Placental pericyte (primary cell): ENCODE results near the gene IGDCC3. TPM values are rescaled to one million over a fixed set of nuclear protein-coding genes. Genes with fewer than 3 reads are reported as not detected.

Experiments used
- small RNA-seq: library from RNA; depleted of rRNA; stranded (forward); fragments of <200 nt; gene quantifications from one replicate; pipeline ENCODE3, GENCODE V24; 2012; ENCODE audit warnings: low replicate concordance
- total RNA-seq: library from RNA; depleted of rRNA; stranded (reverse); fragments of >200 nt; gene quantifications from 2 replicates; pipeline ENCODE4 v1.2.3, GENCODE V29; 2012

Gene IGDCC3
- total RNA-seq: not detected in 2 replicates

DNA sequence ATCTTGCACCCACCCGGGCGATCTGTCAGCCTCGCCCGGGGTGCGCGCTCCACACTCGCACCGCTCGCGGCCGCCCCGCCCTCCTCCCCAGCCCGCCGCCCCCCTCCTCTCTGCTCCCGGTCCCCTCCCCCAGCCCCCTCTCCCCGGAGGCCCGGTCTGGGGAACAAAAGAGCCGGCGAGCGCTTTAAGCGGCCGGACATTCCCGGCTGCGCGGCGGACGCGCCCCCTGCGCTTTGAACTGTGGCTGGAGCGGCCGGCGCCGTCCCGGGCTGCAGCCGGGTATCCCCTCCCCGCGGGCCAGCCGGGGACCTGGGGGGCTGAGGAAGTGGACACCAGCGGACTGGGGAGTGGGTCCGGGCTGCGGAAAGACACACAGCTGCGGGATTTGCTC lies at the start of gene IGDCC3:
TSS of gene IGDCC3 (minus strand) at position 27 of the 391 bp plus-strand sequence. CDS start 214 bp downstream, outside the sequence.

DNA sequence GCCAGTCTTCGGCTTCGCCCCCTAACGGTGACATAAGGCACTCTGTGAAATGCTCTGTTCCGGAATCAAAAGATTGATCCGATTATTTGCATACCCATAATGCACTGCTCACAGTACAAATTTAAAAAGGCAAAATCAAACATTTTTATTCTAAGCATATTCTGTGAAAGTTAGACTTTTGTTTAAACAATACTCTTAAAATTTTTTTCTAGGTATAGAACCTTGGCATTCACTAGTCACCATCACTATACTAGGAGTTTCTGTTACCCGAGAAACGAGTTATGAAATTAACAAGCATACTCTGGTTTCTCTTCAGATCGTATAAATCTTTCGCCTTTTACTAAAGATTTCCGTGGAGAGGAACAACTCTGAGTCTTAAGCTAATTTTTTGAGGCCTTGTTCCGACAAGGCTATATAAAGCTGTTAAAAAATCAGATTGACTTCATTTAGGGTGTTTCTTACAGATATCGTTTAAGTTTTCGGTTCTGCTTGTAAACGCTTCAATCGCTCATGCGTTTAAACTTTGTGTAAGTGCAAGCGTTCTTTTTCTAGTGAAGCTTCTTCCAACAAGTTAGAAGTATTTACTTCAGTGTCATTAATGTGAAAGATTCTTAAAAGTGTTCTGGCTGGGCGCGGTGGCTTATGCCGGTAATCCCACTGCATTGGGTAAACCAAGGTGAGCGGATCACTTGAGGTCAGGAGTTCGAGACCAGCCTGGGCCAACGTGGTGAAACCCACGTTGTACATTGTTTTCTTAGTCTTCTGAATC lies 73.2 kb downstream of the IGDCC3 start, which contains the start of gene RNU5B-1:
TSS of gene RNU5B-1 (plus strand) at position 297 of the 769 bp plus-strand sequence.

DNA sequence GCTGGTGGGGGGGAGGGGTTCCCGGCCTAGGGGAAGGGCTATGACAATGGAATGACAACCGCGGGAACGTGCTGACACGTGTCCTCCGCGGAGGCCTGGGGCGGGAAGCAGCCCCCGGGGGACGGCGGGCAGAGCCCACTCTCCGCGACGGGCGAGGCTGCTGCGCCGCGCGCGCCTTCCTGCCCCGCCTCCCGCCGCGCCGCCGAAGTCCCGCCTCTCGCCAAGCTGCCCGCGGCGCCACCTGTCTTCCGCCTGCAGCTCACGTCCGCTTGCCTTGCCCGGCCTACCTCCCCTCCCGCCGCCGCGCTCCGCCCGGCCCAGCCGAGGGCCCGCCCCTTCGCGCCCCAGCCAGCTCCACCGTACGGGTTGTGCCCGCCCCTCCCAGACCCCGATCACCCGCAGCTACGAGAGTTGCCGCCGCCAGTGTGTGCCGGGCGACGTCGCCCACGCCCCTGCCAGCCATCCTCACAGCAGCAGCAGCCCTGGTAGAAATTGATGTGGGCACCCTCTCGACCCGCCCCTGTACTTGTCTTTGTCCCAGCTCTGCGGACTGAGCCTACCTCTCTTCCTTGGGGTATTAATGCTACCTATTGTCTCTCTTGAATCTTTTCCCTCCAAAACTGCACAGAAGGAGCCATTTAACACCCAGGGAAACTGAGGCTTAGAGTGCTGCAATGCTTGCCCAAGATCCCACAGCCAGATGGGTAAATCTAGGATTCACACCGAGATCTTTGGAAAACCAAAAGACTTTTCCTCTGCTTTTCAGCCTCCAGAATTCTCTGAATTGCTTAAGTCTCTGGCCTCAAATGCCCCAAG lies 90.9 kb downstream of the IGDCC3 start, which contains the start of gene PARP16:
TSS of gene PARP16 (minus strand) at position 180 of the 816 bp plus-strand sequence. CDS start 457 bp downstream, outside the sequence.

Small RNAs within 50 kb of the gene (small RNA-seq; reads per million reads assigned to genes)
- gene RNU5A-1 (580 reads per million, percentile 99 among the genes with 10 or more reads in this experiment), gene RNU5B-1 (799 reads per million, percentile 99 among the genes with 10 or more reads in this experiment), gene SNORA24B (50.8 reads per million, percentile 98 among the genes with 10 or more reads in this experiment)

Other genes with a start within 250 kb of the IGDCC3 start
- gene PDCD7, start 244.2 kb downstream of the IGDCC3 start, total RNA-seq: 15.1 and 26.1 TPM in 2 replicates
- 34.5 and 39.8 TPM in 2 replicates for gene CLPX, start 192.7 kb downstream of the IGDCC3 start, total RNA-seq
- gene CILP, start 166.5 kb downstream of the IGDCC3 start, total RNA-seq: not detected in 2 replicates
- gene PARP16, start 91.1 kb downstream of the IGDCC3 start, total RNA-seq: 3.0 and 5.0 TPM in 2 replicates
- not detected in 2 replicates for gene RNU5A-1, start 82.0 kb downstream of the IGDCC3 start, total RNA-seq
- not detected in 2 replicates for gene RNU5B-1, start 73.3 kb downstream of the IGDCC3 start, total RNA-seq
- 5.9 and 10.3 TPM in 2 replicates for gene IGDCC4, start 44.9 kb upstream of the IGDCC3 start, total RNA-seq
- 28.7 and 39.4 TPM in 2 replicates for gene DPP8, start 139.7 kb upstream of the IGDCC3 start, total RNA-seq
- gene HACD3, start 152.5 kb upstream of the IGDCC3 start, total RNA-seq: 40.9 and 79.7 TPM in 2 replicates
- gene INTS14, start 233.1 kb upstream of the IGDCC3 start, total RNA-seq: 31.1 and 43.1 TPM in 2 replicates
- gene SLC24A1, start 243.9 kb upstream of the IGDCC3 start, total RNA-seq: 7.2 and 8.8 TPM in 2 replicates